Astrocyte of the hippocampus (primary cell): ENCODE results near the gene OPHN1.
A peak's percentile ranks its signal among the peaks of the same experiment; 100 is the strongest.
"Not testable (repeated sequence)": the region's sequence is repeated elsewhere in the genome, so short reads cannot be mapped to it uniquely, and the experiment has no call there.

Source experiments
- DNase-seq: peaks from one replicate; pipeline ENCODE4 v3.0.0; 2011; ENCODE audit warnings: low read depth, low spot score

Gene OPHN1

GRCh38 chrX:68363984-68364383 is 69.3 kb downstream of the OPHN1 start:
- DNase-seq: no peak

GRCh38 chrX:68358679-68359078 is 74.6 kb downstream of the OPHN1 start:
- DNase-seq: no peak

GRCh38 chrX:68355629-68355920 is 77.7 kb downstream of the OPHN1 start:
- DNase-seq: no peak

DNA sequence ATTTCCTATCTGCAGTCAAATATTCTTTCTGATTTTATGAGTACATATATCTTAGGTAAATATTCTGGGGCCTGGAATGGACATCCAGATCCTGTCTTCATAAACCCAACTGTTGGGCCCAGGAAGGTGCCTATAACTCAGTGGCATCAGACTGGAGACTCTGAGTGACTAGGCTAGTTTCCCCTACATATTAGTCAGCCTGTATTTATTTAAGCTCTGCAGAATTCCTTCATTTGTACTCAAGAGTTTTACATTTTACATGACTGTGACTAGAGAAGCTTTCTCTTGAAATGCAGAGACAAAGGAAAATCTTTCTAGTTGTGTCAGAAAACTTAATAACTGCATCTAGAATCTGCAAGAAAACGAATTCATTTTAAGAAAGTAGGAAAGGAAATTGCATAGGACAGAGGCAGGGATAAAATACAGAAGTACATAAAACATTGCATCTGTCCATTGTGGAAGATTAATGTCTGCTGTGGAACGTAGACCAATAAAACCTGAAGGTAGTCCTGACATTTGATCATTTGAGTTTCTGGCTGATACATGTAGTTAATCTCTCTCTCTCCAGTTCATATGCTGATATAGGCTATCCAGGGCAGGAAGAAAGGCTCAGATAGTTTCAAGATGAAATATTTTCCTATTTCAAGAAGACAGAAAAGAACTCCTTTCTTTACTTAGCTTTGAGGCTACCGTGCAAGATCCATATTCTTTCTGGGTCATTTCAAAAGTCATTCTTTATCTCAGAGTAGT is 78.2 kb downstream of the OPHN1 start:
- peak; percentile 4 for DNase-seq

GRCh38 chrX:68345025-68345424 is 88.3 kb downstream of the OPHN1 start:
- DNase-seq: no peak

- no peak for DNase-seq
These were observed 89.7 kb downstream of the OPHN1 start for GRCh38 chrX:68343551-68343950.

DNA sequence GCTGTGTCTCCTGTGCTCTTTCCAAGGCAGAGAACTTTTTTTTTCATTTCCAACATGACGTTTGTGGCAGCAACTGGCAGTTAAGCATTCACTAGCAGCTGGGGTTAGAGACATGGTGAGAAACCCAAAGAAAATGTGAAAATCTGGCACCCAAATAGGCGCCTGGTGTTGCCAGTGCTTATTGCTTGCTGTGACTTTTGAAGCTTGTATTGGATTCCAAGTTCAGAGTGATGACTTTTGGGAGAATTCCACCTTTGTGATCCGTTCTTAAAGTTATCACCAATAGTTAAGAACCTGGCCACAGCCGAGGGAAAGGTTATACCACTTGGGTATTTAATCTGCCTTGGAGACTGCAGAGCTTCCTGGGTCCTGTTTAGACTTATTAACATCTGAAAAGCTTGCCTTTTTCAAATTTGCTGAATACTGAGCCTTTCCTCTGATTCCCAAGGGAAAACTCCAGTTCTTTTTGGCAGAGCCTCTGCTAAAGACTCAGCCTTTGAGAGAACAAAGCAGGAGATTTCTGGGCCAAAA is 101.0 kb downstream of the OPHN1 start:
- peak; percentile 57 for DNase-seq

- not testable (repeated sequence) for DNase-seq
These were observed 106.5 kb downstream of the OPHN1 start for GRCh38 chrX:68326841-68327240.

- peak; percentile 52 for DNase-seq
These were observed 125.5 kb downstream of the OPHN1 start for GRCh38 chrX:68307769-68308168.

DNA sequence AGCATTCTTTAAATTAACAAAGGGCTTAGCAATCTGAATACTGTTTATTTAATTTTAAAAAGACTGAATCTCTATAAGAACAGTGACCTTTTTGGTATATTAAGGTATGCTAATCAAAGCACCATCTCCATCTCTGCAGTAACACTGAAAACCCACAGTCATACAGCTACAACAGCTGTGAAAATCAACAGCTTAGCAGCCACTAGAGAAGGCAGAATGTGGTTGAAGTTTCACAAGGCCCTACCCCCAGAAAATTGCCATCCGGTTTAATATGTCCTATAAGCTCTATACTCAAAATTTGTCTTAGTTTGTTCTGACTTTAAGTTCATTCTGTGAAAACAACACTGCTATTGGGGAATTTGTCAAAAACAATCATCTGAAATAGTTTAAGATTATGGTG is 128.7 kb downstream of the OPHN1 start:
- DNase-seq: no peak

DNA sequence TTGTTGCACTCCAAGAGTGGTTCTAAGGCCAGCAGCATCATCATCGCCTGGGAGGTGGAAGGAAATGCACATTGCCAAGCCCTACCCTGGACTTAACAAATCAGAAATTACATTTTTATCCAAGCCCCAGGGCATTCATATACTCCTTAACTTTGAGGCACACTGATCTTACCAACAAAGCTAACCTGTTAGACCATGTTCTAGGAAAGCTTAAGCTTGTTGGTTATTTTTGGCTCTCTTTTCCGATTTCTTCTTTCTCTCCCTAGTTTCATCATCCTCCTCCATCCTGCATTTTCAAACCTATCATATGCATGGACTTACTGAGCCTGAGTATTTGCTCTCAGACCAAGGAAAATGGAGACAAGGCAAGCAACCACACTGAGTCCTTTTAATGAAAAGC is 133.4 kb downstream of the OPHN1 start:
- DNase-seq: no peak

DNA sequence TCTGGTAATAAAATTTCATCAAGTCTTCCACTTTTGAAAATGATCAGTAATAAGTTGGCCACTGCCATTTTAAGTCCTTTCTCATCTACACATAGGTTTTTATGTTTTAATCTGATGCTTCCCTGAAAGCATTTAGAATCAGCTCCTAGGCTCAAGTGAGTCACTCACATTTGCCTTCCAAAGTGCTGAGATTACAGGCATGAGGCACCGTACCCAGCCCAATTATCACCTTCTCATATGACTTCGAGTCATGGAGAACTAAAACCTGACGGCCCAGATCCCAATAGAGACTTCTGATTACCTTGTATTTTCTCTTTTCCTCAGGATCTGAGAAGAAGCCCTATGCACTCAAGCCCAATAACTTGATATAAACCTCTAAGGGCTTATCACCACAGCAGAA is 140.8 kb downstream of the OPHN1 start:
- peak; percentile 13 for DNase-seq

- DNase-seq: no peak
These were observed 145.2 kb downstream of the OPHN1 start for GRCh38 chrX:68288127-68288526.

- no peak for DNase-seq
These were observed 145.9 kb downstream of the OPHN1 start for GRCh38 chrX:68287419-68287818.

DNA sequence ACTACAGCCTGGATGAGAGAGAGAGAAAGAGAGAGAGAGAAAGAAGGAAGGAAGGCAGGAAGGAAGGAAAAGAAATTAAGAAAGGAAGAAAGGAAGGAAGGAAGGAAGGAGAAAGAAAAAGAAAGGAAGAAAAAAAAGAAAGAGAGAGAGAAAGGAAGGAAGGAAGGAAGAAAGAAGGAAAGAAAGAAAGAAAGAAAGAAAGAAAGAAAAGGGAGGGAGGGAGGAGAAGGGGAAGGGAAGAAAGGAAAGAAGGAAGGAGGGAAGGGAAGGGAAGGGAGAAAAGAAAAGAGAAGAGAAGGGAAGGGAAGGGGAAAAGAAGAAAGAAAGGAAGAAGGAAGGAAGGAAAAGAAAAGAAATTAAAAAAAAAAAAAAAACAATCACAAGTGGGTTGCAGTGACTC is 146.3 kb downstream of the OPHN1 start:
- no peak for DNase-seq

- DNase-seq: peak; percentile 2
These were observed 147.2 kb downstream of the OPHN1 start for GRCh38 chrX:68286076-68286475.

GRCh38 chrX:68284281-68284904 is 148.9 kb downstream of the OPHN1 start:
- DNase-seq: no peak

GRCh38 chrX:68273887-68274286 is 159.4 kb downstream of the OPHN1 start:
- no peak for DNase-seq

- DNase-seq: not testable (repeated sequence)
These were observed 168.5 kb downstream of the OPHN1 start for GRCh38 chrX:68264793-68265192.

- peak; percentile 49 for DNase-seq
These were observed 172.1 kb downstream of the OPHN1 start for GRCh38 chrX:68261060-68261672.

GRCh38 chrX:68256990-68257389 is 176.3 kb downstream of the OPHN1 start:
- no peak for DNase-seq

DNA sequence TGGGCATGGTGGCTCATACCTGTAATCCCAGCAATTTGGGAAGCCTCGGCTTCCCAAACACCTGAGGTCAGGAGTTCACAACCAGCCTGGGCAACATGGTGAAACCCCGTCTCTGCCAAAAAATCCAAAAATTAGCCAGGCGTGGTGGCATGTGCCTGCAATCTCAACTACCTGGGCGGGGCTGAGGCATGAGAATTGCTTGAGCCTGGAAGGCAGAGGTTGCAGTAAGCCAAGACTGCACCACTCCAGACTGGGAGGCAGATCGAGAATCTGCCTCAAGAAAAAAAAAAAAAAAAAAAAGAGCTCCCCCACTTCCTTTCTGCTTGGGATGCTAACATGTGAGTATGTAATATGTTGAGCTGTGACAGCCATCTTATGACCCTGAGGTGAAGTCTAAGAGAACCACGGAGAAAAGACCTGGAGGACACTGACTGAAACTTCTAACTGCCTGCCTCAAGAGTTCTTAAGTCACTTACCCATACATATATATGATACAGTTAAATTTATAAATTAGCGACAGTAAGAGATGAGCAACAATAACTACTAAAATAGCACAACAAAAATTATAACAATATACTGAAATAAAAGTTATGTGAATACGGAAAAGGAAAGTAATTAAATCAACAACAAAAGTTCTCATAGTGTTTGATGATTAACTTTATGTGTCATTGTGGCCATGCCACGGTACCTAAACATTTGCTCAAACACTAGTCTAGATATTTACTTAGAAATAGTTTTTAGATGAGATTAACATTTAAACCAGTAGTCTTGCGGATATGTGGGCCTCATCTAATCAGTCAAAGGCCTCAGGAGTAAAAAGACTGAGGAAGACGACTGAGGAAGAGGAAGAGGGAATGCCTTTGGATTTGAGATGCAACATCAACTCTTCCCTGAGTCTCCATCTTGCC is 178.3 kb downstream of the OPHN1 start:
- no peak for DNase-seq
